Neural progenitor cell (in vitro differentiated cells): Measurements from ENCODE around the gene INTS15.

Experiments
- CTCF ChIP-seq: fragments of 200-600 bp; sonication (generic); IDR thresholded peaks from 2 replicates; pipeline ENCODE4 v1.5.1; 2017; ENCODE audit warnings: antibody characterized with exemption, mild to moderate bottlenecking
- EZH2 ChIP-seq: fragments of 200-600 bp; sonication (generic); IDR thresholded peaks from 2 replicates; pipeline ENCODE4 v1.6.1; 2017; ENCODE audit warnings: antibody characterized with exemption, mild to moderate bottlenecking, moderate library complexity

GRCh38 chr7:6608794-6609193 is 19.0 kb downstream of the INTS15 start:
- TF ChIP-seq CTCF (no peak), EZH2 (no peak)
